ENCODE measurements around the gene GPC4. TPM values are rescaled to one million over a fixed set of nuclear protein-coding genes. Genes with fewer than 3 reads are reported as not detected.
A peak's percentile ranks its signal among the peaks of the same experiment; 100 is the strongest.

Gene GPC4
- total and polyA plus RNA-seq, 9 of the 15 experiments (the other 6 are each of a cell fraction or from before 2014, with no cell fraction given) = 0.11 TPM; not detected in 8

- TF ChIP-seq SETDB1 (IDR thresholded peaks at IDR 0.05; ENCODE audit: low read length) = no peak
These were observed 109.0 kb downstream of the GPC4 start (continued) for GRCh38 chrX:133306316-133306715.

GRCh38 chrX:133305348-133305747 lies 109.9 kb downstream of the GPC4 start:
- CTCF ChIA-PET (ENCODE audit: low intra/inter-chr PET ratio) = no interaction called here
- ATAC-seq = no peak
- Histone ChIP-seq H3K4me2 (ENCODE audit: insufficient read depth, low read length) (no peak overlapping the region), H4K20me1 (replicated peaks; ENCODE audit: control insufficient read depth, insufficient read depth, low read length) (no peaks in the 10 kb centered on the region), H3K4me3 (no peak overlapping the region), H3K9me1 (ENCODE audit: control insufficient read depth, insufficient read depth, low read length) (no peaks in the 10 kb centered on the region), H3K27me3 (ENCODE audit: control insufficient read depth in 2 of 2, insufficient read depth in 2 of 2, low read length in 2 of 2) (no peaks in the 10 kb centered on the region), H3K27ac (ENCODE audit: extremely low read depth, low read depth, low read length) (no peak overlapping the region), H3K36me3 (ENCODE audit: control insufficient read depth, insufficient read depth, low read length) (no peaks in the 10 kb centered on the region), H3K79me2 (ENCODE audit: control insufficient read depth, insufficient read depth, low read length) (no peaks in the 10 kb centered on the region), H3K9ac (ENCODE audit: insufficient read depth in 1 of 2, low read depth in 2 of 2, low read length in 2 of 2) (no peak overlapping the region), H2AFZ (ENCODE audit: low read depth, low read length) (no peak overlapping the region), H3K9me3 (replicated peaks; ENCODE audit: control insufficient read depth, insufficient read depth, low read depth, low read length) (no peaks in the 10 kb centered on the region), H3K4me1 (replicated peaks in 1 of 2; ENCODE audit: control insufficient read depth in 2 of 2, insufficient read depth in 2 of 2, low read length in 2 of 2) (no peaks in the 10 kb centered on the region)
- POLR2A ChIA-PET = no interaction called here
- no peak for TF ChIP-seq CEBPG (CRISPR knock-in tag; IDR thresholded peaks at IDR 0.05)
- TF ChIP-seq CEBPG (tag; conservative IDR thresholded peaks at IDR 0.05 in 1 of 2, IDR thresholded peaks at IDR 0.05 in 1 of 2) = 0 out of 4 replicates have a peak, but pooled peaks of 1 of the 2 experiments have one; percentile 14
- TF ChIP-seq ATF2 (CRISPR knock-in tag; IDR thresholded peaks at IDR 0.05) = no peak
- no TSS peak for BruUV-seq (replicated peaks)
- FAIRE-seq = no peak
- DNase-seq (ENCODE audit: extremely low read depth in 1 of 4, low spot score in 3 of 4) = no peak
- intact Hi-C loops (cut with micrococcal nuclease) (no loop called here), in situ Hi-C loops (cut with MboI) (no loop called here)

Measured in K562 (cell line).